GM18499 (cell line): ENCODE measurements around the gene MYBL2.

Experiments
- ATAC-seq: cut with Tn5 transposase; IDR thresholded peaks from one replicate; pipeline ENCODE4 v1.9.1; 2021; ENCODE audit warnings: moderate number of reproducible peaks; ENCODE audit not compliant: insufficient read depth, unreplicated experiment

Gene MYBL2

DNA sequence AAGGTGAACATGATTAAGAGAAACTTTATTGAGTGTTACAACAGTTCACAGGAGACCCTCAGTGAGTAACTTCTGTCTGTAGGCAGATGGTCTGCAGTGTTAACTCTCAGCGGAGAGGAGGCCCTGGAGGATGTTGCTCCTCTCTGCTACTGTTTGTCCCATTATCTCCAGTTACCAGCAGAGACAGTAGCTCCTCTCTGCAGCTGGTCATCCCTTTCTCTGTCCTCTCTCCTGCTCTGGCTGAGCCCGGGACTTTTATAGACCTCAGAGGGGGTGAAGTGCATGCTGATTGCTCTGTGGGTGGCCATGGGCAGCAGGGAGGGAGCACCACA lies 54.1 kb downstream of the MYBL2 start:
- no peak for ATAC-seq

DNA sequence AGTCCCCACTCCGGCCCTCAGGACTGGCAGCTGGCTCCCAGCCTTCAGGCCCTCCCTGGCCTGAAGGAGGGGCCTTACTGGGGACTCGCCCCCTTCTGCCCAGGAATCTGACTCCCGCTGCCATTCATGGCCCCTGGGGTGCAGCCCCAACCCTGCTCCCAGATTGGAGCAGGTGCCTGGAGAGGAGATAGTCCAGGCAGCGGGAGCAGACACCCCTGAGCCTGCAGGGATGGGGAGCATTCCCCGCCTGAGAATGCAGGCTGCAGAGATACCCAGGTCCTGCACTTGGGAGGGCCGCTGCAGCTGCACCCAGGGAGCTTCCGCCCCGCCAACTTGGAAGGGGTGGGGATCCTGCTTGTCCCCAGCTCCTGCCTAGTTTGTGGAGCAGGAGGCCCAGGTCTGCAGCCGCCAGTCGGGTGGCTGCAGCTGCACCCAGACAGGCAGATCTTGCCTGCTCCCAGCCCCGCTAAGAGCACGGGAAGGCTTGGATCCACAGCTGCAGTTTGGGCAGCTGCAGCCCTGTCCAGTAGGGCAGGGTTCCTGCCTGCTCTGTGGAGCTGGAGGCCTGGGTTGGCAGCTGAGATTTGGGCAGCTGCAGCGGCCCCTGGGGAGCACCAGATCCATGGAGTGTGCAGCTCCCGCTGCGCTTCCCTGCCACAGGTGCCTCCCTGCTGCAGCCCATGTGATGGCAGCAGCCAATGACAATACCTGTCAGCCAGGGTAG lies 54.7 kb downstream of the MYBL2 start:
- ATAC-seq = no peak

DNA sequence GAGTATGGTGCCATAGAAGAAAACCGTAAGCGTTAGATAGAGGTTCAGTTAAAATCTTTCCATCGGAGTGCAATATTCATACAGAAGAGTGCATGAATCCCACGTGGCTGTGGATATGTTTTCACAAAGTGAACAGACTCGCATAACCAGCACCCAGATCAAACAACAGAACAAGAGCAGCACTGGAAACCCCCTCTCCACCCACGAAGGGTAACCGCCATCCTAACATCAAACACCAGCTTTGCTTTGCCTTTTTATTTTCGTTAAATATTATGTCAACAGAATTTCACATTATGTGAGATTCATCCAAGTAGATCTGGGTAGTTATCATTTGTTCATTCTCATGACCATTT lies 55.2 kb downstream of the MYBL2 start:
- ATAC-seq = no peak

DNA sequence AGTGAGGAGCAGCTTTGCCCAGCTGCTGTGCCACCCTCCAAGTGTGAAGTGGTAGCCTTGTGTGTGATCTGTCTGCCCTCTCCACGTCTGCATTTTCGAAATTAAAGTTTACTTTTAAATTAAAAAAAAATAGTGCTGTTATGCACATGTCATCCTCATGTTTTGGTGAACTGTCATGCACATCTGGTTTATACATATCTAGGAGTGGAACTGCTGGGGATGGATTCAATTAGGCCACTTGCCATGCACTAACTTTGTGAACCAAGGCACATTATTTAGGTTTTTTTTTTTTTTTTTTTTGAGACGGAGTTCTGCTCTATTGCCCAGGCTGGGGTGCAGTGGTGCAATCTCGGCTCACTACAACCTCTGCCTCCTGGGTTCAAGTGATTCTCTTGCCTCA lies 56.3 kb downstream of the MYBL2 start:
- no peak for ATAC-seq

DNA sequence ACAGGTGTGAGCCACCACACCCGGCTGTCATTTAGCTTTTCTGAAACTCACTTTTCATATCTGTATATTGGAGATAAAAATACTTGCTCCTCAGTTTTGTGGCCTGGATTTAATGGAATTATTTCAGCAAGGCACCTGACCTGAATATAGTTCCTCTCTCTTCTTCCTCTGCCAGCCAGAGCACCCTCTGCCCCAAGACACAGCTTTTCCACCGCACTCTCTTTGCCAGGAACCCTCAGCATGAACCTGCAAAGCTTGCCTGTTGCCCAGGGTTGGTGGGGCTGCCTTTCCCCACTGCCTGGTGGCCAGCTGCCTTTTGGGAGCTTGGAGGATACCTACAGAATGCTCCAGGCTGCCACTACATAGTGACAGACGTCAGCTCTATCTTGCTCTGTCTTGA lies 56.8 kb downstream of the MYBL2 start:
- no peak for ATAC-seq

DNA sequence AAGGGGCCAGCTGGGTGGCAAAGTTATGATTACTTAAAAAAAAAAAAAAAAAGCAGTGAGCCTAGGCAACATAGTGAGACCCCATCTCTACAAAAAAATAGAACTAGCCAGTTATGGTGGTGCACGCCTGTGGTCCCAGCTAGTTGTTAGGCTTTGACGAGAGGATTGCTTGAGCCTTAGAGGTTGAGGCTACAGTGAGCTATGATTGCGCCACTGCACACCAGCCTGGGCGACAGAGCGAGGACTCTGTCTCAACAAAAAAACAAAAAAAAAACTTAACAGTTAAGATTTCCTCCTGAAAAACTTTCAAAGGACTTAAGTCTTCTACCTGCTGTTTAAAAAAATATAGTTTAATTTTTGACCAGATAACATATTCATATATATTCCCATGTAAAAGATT lies 57.5 kb downstream of the MYBL2 start:
- no peak for ATAC-seq

DNA sequence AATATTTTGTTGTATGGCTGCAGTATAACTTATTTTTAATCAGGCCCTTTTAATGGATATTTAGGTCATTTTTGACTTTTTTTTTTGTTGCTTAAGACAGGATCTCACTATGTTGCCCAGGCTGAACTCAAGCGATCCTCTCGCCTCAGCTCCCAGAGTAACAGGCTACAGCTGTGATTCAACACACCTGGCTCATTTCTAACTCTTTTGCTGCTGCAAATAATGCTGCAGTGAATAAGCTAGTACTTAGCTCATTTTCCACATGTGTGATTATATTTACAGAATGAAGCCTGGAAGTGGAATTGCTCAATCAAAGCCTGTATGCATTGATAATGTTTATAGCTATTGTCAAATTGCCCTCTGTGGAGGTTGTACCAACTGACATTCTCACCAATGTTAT lies 58.8 kb downstream of the MYBL2 start:
- no peak for ATAC-seq

DNA sequence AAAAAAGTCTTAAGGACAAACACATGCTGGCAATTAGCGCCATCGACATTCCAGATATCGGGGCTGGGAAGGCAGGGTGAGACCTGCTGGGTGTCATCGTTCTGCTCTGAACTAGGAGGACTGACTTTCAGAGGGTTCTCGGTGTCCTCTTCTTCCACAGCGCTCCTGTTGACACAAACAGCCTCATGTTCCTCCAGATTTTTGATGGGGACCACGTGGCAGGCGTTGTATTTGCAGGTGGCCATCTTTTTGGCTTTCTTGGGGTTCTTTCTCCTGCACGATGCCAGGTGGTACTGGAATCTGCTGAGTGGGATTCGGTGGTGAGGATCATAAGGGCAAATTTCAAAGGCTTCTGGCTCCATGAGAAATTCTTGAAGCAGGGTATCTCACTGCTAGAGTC lies 59.4 kb downstream of the MYBL2 start:
- ATAC-seq = no peak

DNA sequence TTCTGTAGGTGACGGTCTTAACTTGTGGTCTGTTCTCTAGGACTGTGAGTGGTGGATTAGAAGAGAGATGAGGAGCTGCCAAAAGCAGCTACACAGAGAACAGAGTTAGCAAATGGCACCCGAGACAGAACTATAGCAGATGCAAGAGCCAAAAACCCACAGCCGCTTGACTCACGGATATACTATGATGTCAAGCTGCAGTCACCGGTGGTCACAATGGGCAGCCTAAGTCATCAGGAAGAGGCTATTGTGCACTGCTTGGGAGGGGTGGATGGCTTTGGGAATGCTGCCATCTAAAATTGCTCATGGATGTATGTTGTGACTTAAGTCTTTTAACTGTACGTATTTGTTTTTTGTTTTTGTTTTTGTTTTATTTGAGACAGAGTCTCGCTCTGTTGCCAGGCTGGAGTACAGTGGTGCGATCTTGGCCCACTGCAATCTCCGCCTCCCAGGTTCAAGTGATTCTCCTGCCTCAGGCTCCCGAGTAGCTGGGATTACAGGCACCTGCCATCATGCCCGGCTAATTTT lies 60.0 kb downstream of the MYBL2 start, which contains the start of gene GTSF1L:
Gene GTSF1L, minus strand, starts transcription at position 192 of the 528 bp plus-strand sequence. CDS start 308 bp downstream, outside the sequence.
- no peak for ATAC-seq

DNA sequence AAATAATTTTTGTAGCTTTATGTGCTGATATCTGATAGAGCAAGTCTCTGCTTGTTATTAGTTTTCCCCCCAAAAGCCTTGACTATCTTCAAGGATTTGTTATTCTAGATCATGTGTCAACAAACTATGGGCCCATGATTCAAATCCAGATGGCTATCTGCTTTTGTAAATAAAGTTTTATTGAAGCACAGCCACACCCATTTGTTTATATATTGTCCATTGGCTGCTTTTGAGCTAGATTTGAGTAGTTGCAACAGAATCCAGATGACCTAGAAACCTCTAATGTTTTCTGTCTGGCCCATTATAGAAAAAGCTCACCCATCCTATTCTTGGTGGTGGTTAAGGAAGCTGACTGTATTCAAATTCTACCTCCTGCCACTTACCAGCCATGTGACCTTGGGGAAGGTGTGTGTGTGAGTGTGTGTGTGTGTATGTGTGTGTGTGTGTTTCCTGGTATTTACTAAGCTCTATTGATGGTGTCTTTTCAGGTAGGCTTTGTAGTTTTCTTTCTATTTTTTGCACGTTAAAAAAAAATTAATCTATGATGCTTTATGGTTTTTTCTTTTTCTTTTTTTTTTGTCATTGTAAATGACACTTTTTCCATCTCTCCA lies 61.2 kb downstream of the MYBL2 start:
- ATAC-seq = no peak

DNA sequence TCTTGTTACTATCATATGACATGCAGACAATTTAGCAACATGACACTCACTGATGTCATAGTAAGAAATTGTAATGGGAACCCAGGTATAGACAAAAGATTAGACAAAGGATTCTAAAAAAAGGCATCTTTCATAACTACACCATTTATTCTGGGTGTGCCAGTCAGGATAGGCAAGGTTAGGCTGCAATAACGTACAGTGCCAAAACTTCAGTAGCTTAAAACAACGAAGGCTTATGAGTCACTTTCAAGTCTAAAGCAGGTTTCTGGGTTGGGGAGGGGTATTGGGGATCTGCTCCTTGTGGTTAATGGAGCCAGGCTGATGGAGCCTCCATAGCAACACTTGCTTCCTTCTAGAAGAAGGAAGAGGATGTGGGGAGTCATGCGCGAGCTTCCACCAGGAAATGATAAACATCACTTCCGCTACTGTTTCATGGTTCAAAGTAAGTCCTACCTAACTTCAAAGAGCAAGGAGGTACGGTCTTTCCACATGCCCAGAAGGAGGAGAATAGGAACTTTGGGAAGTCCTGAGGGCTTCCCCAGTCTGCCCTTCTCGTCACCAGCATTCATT lies 61.9 kb downstream of the MYBL2 start:
- ATAC-seq = no peak

DNA sequence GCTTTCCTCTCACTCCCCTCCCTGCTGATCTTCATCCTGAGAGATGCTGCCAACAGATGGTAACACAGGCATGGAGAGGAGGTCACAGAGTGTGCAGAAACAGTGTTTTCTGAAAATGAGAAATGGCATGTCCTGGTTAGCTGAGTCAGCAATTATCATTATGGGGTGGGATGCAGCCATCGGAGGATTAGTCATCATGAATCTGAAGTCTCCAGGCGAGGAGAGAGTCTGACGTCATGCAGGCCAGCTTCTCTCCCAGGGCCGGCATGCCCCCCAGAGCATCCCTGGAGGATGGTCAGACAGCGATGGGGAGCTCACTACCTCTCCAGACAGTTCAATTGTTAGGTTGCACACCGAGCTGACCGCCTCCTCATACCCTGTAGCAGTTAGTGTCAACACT lies 64.6 kb downstream of the MYBL2 start:
- no peak for ATAC-seq

DNA sequence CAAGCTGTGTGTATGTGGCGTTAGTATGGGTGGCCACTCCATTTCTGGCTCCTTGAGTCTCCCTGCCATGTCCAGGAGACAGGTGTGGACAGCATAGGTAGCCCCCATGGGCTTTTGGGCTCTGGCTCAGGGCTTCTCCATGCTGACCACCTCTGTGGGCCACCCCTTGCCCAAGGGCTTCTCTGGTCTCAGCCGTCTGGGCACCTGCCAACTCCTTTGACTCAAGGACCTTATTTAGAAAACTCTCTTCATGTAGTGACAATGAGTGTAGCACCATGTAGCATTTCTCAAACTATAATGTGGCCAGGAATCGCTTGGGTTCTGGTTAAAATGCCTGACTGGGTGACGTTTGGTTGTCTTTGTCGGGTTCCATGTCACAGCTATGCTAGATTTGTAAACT lies 65.0 kb downstream of the MYBL2 start:
- no peak for ATAC-seq

DNA sequence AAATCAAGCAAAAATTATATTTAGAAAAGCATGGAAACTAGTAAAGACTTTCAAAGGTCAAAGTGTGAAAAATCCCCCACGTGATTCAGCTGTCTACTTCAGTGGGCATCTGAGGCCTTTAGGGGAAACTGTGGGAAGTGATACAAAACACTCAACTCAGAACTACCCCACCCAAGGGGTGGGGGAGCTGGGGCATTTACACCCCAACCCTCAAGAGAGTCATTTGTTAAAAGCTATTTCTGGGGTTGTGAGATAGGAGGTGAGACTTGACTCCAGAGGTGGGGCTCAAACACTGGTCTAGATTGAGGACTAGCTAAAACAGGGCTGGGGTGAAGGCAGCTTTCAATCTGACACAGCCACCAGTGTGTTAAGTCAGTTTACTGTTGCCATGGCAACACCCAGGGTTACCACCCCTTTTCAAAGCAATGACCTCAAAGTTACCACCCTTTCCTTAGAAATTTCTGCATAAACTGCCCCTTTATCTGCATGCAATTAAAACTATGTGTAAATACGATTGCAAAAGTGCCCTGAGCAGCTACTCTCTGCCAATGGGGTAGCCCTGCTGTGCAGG lies 69.8 kb downstream of the MYBL2 start:
- ATAC-seq = no peak

DNA sequence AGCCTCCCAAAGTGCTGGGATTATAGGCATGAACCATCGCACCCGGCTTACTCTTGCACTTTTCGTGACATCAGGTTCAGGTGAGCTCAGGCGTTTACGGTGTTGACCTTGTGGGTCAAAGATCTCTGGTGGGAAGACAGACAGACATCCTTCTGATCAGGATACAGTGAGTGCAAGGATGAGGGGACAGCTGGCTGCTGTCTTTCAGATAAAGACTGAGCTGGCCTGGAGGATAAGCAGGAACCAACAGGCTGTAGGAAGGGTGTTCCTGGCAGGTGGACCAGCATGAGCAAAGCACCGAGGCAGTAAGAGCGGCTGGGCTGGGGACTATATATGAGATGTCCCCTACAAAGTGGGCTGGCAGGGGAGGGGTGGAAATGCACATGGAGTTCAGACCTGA lies 71.0 kb downstream of the MYBL2 start:
- no peak for ATAC-seq

DNA sequence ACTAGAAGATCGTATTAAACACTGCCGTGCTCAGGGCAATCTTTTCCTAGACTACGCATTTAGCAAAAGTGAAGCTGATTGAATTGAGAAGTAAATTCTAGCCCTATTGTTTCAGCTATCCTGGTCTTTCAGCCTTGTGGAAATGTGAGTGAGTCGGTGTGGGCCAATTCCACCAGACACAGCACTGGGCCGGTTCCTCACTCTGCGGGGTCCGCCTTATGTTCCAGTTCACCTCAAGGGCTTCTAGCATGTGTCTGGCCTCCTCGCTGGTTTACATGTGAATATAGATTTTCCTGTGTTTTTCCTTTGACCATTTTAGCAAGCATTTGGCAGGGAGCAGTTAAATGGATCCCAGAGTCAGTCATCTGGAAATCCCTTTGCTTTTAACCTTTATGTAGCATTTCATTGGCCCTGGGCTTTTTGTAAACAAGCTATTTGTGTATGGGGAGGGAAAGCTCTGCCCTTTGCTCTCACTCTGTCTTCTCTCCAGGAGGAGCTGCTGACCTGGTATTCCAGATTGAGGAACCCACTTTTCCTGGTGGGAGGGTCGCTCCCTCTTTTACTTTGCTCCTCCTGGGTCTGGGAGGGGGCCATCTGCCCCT lies 72.3 kb downstream of the MYBL2 start:
- no peak for ATAC-seq

DNA sequence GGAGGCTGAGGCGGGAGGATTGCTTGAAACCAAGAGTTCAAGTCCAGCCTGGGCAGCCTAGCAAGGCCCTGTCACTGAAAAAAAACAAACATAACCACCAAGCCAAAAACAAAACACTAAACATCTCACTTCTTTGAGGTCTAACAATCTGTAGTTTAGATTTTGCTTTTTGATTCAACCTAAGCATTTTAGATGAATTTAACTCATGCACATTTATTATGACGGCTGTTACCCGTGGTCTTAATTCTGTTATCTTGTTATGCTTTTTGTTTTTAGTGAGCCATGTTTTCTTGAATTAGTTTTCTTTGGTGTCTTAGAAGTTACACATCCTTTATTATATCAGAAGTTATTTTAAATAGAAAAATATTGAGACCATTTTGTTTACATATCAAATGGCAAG lies 73.7 kb downstream of the MYBL2 start:
- no peak for ATAC-seq

DNA sequence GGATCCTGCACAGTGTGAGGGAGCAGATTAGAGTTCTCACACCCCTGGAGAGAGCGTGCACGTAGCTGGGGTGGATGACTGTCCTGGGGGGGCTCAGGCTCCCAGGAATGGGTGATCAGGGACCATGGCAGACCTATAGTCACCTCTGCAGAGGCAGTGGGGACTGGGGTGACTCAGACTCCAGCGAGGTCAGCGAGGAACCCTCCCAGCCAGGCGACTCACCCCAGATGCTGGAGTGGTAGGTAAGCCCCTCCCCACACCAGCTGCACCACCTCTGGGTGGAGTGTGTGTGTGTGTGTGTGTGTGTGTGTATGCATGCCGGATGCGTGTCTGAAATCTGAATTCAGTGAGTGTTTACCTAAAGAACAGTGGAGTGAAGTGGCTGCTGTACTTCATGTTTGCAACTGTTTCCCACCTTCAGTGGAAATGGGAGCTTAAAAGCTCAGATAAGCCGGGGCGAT lies 77.3 kb downstream of the MYBL2 start:
- ATAC-seq = no peak

DNA sequence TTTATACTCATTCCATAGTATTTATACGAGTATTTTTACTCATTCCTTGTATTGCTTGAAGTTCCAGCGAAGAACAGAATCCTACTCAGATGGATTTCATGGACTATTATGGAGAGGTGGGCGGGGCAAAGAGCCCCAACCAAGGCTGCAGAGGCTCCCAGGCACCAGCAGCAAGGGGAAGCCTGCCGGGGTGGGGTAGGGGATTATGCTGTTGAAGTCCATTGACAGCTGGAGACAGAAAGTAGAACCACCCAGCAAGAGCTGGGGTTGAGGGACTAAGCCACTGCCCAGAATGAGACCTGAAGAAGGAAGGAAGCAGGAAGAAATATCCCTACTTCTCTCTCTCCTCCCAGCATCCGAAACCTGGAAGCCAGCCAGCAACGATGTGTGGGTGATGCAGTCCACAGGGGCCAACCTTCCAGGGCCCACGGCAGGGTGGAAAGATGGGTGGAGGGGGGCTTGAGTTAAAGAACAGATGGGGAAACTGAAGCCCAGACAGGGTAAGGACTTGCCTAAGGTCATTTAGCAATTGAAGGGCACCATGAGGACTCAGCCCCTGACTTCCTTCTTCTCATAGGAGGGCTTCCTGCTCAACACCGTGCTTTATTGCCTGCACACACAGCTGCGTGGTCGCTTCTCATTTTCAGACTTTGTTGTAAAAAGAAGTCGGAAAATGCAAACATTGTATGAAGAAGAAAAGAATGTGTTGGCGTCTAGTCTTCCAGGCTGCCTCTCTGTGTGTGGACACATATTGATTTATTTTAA lies 78.2 kb downstream of the MYBL2 start:
- ATAC-seq = no peak
